ENCODE measurements around the gene IL6R.
A peak's percentile ranks its signal among the peaks of the same experiment; 100 is the strongest.

The IL6R gene

GRCh38 chr1:154468535-154469250, 63.5 kb downstream of the IL6R start:
- no peak for DNase-seq (ENCODE audit: extremely low read depth, low read depth)

GRCh38 chr1:154469844-154470560, 64.9 kb downstream of the IL6R start:
- TF ChIP-seq CTCF (IDR thresholded peaks at IDR 0.05; ENCODE audit: low read depth, low read length) = no peak

More at GRCh38 chr1:154468535-154469250, 63.5 kb downstream of the IL6R start:
- TF ChIP-seq CTCF (IDR thresholded peaks at IDR 0.05; ENCODE audit: low read depth, low read length) = no peak

GRCh38 chr1:154471304-154471703, 66.2 kb downstream of the IL6R start:
- DNase-seq (ENCODE audit: extremely low read depth, low read depth) = no peak
- TF ChIP-seq CTCF (IDR thresholded peaks at IDR 0.05; ENCODE audit: low read depth, low read length) = no peak

More at GRCh38 chr1:154469844-154470560, 64.9 kb downstream of the IL6R start:
- no peak for DNase-seq (ENCODE audit: extremely low read depth, low read depth)

- peak; percentile 31 for DNase-seq (ENCODE audit: extremely low read depth, low read depth)
- no peak for TF ChIP-seq CTCF (IDR thresholded peaks at IDR 0.05; ENCODE audit: low read depth, low read length)
These were observed 69.7 kb downstream of the IL6R start for GRCh38 chr1:154474802-154475201.

GRCh38 chr1:154476791-154477190, 71.6 kb downstream of the IL6R start:
- no peak for DNase-seq (ENCODE audit: extremely low read depth, low read depth)
- no peak for TF ChIP-seq CTCF (IDR thresholded peaks at IDR 0.05; ENCODE audit: low read depth, low read length)

GRCh38 chr1:154478013-154478412, 72.9 kb downstream of the IL6R start:
- TF ChIP-seq CTCF (IDR thresholded peaks at IDR 0.05; ENCODE audit: low read depth, low read length) = no peak
- DNase-seq (ENCODE audit: extremely low read depth, low read depth) = no peak

GRCh38 chr1:154478639-154479038, 73.5 kb downstream of the IL6R start:
- no peak; the same call in 1 of the 2 replicates for TF ChIP-seq CTCF (IDR thresholded peaks at IDR 0.05; ENCODE audit: low read depth, low read length)
- DNase-seq (ENCODE audit: extremely low read depth, low read depth) = no peak

All from AG09319 (cell line).